Suppressor macrophage treated with lipopolysaccharide for 1 hour (primary cell): ENCODE measurements around the gene REV3L.
"Not testable (repeated sequence)": the region's sequence is repeated elsewhere in the genome, so short reads cannot be mapped to it uniquely, and the experiment has no call there.

ENCODE experiments used
- DNase-seq, 3 donors: peaks; one replicate each; pipeline ENCODE4 v3.0.0-alpha.2; 2020 to 2022

The REV3L gene

GRCh38 chr6:111361648-111362047, 121.4 kb downstream of the REV3L start:
- DNase-seq, result peak; percentile 42 to 60 (median 51)

GRCh38 chr6:111358454-111358853, 124.6 kb downstream of the REV3L start:
- no peak for DNase-seq

DNA sequence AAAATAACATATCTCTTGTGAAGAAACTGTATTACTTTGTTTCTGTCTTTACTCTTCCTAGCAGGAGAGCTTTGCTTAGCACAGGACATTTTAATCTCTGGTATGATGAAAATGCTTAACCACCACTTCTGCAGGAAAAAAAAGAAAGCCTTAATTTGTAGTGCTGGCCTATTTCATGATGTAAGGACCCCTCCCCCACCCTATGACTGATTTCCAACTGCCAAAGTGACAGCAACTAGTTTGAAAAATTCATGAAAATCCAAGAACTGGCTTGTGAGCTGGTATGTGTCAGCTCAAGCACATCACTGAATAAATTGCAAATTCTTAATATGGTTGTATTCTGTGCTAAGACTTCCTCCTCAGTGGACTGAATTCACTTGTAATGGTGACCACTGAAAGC, 125.3 kb downstream of the REV3L start:
- no peak for DNase-seq

DNA sequence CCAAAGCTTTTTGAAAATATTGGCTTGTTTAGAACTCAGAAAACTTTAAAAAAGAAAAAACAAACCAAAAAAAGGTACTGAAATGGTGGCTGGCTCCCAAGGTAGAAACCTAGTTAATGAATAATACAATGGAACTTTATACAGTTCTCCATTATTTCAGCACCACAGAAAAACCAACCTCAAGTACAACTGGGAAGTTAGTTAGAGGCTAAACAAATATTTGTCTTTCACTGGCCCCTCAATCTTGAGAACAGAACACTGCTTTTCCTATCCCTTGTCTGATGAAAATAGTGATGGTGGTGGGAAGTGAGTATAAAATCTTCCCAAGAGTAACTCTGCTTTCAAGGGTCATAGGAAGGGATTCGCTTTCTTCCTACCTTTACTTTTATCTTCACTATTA, 126.5 kb downstream of the REV3L start:
- no peak for DNase-seq

- DNase-seq, result peak; percentile 39 to 72 (median 64)
Observed at GRCh38 chr6:111354758-111355555, 128.1 kb downstream of the REV3L start.

- peak; percentile 13 to 44 (median 24) for DNase-seq
Observed at GRCh38 chr6:111353912-111354462, 129.0 kb downstream of the REV3L start.

- DNase-seq, result no peak
Observed at GRCh38 chr6:111347589-111347988, 135.4 kb downstream of the REV3L start.

- peak; percentile 8 to 64 (median 33) for DNase-seq
Observed at GRCh38 chr6:111342913-111343312, 140.1 kb downstream of the REV3L start.

GRCh38 chr6:111339294-111339693, 143.7 kb downstream of the REV3L start:
- no peak for DNase-seq

DNA sequence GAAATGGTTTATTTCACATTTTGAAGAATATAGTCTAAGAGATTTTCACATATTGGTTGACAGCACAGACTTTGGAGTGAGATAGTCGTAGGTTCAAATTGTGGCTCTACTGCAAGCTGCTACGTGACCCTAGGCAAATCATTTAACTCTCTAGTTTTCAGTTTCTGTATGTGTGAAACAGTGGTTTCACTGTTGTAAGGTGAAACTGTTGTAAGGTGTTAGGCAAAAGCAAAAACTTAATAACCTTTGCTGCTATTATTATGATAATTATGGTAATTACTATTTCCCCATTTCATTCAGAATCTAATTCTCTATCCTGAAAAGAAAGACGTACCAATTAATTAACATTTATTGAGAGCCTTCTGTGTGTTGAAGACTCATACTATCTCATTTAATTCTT, 144.2 kb downstream of the REV3L start:
- DNase-seq, result no peak

DNA sequence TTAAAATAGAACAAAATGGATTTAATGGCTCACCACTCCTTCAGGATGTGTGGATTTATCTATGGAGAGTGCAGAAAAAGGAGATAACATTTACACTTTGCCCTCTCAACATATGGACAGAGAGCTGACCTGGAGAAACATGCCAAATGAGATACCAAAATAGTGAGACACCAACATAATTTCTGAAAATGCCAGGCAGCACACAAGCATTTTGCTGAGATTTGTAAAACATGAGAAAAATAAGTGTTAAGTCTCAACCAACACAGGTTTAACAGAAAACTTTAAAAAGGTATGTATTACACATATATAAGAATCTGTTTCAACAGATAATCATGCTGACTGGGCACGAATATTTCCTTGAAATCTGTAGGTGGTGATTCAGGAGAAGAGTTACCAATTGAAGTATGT, 145.2 kb downstream of the REV3L start:
- no peak for DNase-seq

DNA sequence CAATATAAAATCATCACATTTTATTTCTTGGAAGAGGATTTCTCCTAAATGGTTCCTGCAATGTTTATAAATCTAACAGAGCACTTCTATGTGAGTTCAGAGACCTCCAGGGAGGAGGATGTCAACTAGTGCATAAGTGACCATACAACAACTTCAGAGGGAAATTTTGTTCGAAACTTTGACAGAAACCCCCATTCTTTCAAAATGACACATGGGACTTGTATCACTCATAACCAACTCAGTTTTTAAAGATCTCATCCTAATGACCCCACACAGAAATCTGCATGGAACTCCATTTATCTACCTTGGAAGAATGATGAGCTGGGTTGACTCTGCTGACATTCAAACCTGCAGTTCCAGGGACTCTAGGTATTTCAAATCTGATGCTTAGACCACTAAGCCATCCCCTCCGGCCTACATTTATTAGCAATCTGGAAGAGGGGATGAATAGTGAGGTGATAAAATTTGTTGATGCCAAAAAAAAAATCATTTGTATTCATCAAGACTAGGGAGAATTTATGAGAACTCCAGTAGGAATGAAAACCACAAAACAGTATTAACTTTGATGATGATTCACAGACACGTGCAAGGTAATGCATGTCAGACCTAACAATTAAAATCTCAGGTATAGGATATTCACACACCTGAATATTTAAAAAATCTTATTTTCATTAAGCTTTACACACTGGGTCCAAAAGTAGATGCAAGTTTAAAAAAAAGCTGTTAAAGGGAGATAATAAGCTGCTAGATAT, 153.0 kb downstream of the REV3L start:
- DNase-seq, result no peak

GRCh38 chr6:111326563-111326962, 156.5 kb downstream of the REV3L start:
- no peak for DNase-seq

DNA sequence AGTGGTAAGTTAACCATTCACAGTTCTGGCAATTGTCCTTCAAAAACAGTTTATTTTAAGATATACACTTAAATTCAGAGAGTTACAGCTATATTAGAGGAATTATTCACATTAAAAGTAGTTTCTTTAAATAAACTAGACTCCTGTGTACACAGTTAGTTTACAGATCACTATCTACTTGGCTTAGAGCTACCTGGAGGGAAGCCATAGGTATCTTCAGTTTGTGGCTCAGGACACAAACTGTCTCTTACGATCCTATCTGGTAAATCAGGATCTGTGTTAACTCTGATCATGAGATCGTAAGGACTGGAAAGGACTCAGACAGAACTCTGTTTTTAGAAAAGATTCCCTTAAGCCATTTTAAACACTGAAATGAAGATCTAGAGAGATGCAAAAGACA, 160.9 kb downstream of the REV3L start:
- DNase-seq, result no peak

DNA sequence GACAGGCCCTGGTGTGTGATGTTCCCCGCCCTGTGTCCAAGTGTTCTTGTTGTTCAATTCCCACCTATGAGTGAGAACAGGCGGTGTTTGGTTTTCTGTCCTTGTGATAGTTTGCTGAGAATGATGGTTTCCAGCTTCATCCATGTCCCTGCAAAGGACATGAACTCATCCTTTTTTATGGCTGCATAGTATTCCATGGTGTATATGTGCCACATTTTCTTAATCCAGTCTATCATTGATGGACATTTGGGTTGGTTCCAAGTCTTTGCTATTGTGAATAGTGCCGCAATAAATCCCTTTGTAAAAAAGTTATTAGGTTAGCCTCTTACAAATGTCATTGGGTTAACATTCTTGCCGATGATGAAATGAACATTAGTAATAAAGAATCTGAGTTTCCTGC, 175.1 kb downstream of the REV3L start:
- not testable (repeated sequence) for DNase-seq

- DNase-seq, result no peak
Observed at GRCh38 chr6:111307275-111307858, 175.7 kb downstream of the REV3L start.

DNA sequence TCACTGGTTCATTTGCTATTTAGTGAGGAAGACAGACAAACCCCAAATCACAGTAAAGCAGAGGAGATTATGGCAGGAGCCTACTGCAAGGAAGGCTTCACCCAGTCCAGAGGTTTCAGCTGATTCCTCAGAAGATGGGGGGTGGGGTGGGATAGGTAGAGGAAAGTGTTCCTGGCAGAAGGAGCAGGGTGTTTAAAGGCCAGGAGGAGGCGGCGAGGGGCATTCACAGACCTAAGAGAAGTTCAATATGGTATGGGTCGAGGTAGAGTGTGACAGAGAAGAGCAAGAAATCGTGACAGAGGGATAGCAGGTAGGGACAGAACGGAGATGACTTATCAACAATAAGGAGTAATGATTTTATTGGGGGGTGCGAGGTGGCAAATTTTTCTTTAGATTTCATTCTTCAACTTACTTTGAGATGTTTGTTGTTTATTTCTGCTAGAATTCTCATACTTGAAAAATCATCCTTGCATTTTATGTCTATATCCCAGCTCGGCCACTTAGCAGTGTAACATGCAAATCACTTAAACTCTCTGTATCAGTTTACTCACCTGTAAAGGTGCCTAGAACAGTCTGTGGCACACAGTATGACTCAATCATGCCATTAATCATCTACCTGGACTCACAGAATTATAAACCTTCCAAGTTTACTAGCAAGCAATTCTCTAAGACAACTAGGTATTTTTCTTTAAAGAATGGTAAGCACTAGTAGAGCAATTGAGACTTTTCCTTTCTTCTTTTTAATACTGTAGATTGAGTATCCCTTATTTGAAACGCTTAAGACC, 176.7 kb downstream of the REV3L start:
- DNase-seq, result no peak

DNA sequence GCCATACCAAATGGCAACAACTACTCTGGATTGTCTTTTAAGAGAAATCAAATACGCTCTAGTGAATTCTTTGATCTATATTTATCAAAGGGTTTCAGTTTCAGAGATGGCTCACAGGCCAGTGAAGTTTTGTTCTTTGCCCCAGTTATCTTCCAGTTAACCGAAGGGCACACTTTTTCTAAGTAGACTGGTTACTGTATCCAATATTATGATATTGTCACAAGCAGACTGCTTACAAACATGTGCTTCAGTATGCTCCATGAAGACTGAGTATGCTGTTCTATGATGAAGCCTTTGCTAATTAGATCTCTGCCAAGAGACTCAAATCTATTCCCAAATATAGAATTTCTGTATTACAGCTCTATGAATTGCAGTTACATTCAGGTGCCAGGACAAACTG, 181.1 kb downstream of the REV3L start:
- DNase-seq, result no peak

GRCh38 chr6:111300938-111301800, 181.8 kb downstream of the REV3L start:
- not testable (repeated sequence) for DNase-seq

- DNase-seq, result no peak
Observed at GRCh38 chr6:111297776-111298175, 185.2 kb downstream of the REV3L start.

GRCh38 chr6:111294374-111294967, 188.5 kb downstream of the REV3L start:
- no peak for DNase-seq
